Liver (tissue), 9 donors: ENCODE results near the gene GOLGA7B. TPM values are rescaled to one million over a fixed set of nuclear protein-coding genes. Genes with fewer than 3 reads are reported as not detected.

Source experiments
- DNase-seq: peaks from one replicate; pipeline ENCODE4 v3.0.0-alpha.2; 2017; ENCODE audit warnings: low spot score
- H3K27ac ChIP-seq, 2 donors: one replicate each; pipeline ENCODE4 v1.7.0; 2013; ENCODE audit warnings: inconsistent platforms in 2 of 2, low read length in 2 of 2, control low read depth in 1 of 2, low read depth in 1 of 2, mild to moderate bottlenecking in 1 of 2
- H3K27me3 ChIP-seq, 4 donors: one replicate each; pipeline versions ENCODE4 v1.6.1 to v1.7.0; 2013; ENCODE audit warnings: low read length in 3 of 4, inconsistent platforms in 1 of 4, mild to moderate bottlenecking in 1 of 4, moderate library complexity in 1 of 4; ENCODE audit not compliant: control insufficient read depth in 4 of 4, insufficient read depth in 4 of 4
- H3K36me3 ChIP-seq, 4 donors: one replicate each; pipeline versions ENCODE4 v1.6.1 to v1.7.0; 2013; ENCODE audit warnings: low read length in 3 of 4, mild to moderate bottlenecking in 3 of 4, low read depth in 1 of 4, moderate library complexity in 1 of 4; ENCODE audit not compliant: control insufficient read depth in 4 of 4, insufficient read depth in 3 of 4
- H3K4me1 ChIP-seq, 4 donors: one replicate each; pipeline versions ENCODE4 v1.6.1 to v1.7.0; 2013; ENCODE audit warnings: low read length in 3 of 4, mild to moderate bottlenecking in 3 of 4, moderate library complexity in 1 of 4; ENCODE audit not compliant: control insufficient read depth in 4 of 4, insufficient read depth in 4 of 4
- H3K4me3 ChIP-seq, 3 donors: one replicate each; pipeline versions ENCODE4 v1.6.1 to v1.7.0; 2013; ENCODE audit warnings: low read length in 3 of 3, control low read depth in 1 of 3, low read depth in 1 of 3, mild to moderate bottlenecking in 1 of 3
- H3K9ac ChIP-seq, 2 donors: one replicate each; pipeline ENCODE4 v1.7.0; 2013; ENCODE audit warnings: low read length in 2 of 2, mild to moderate bottlenecking in 2 of 2, moderate library complexity in 2 of 2, control low read depth in 1 of 2, low read depth in 1 of 2
- H3K9me3 ChIP-seq, 4 donors: one replicate each; pipeline versions ENCODE4 v1.6.1 to v1.7.0; 2013; ENCODE audit warnings: low read length in 3 of 4; ENCODE audit not compliant: control insufficient read depth in 4 of 4
- ATF3 ChIP-seq: IDR thresholded peaks from 2 replicates; pipeline ENCODE4 v1.6.1; 2016; ENCODE audit warnings: antibody characterized with exemption
- CTCF ChIP-seq: fragments of 150-350 bp; IDR thresholded peaks from 2 replicates; pipeline ENCODE4 v1.5.1; 2017; ENCODE audit warnings: improper control_type of control experiment, low read depth, low read length; ENCODE audit not compliant: missing input control
- FOXA1 ChIP-seq: IDR thresholded peaks from 2 replicates; pipeline ENCODE4 v1.6.1; 2016; ENCODE audit warnings: antibody characterized with exemption
- FOXA2 ChIP-seq: IDR thresholded peaks from 2 replicates; pipeline ENCODE4 v1.6.1; 2016; ENCODE audit warnings: antibody characterized with exemption
- GABPA ChIP-seq, 2 donors: IDR thresholded peaks in 1 of 2; conservative IDR thresholded peaks in 1 of 2; 2 replicates each; pipeline ENCODE4 v1.6.1; 2016; ENCODE audit warnings: antibody characterized with exemption in 2 of 2, mild to moderate bottlenecking in 1 of 2, moderate library complexity in 1 of 2
- HNF4A ChIP-seq, 2 donors: conservative IDR thresholded peaks; 2 replicates each; pipeline ENCODE4 v1.6.1; 2016; ENCODE audit warnings: antibody characterized with exemption in 2 of 2, mild to moderate bottlenecking in 2 of 2
- RAD21 ChIP-seq, 2 donors: IDR thresholded peaks; 2 replicates each; pipeline ENCODE4 v1.6.1; 2016; ENCODE audit warnings: antibody characterized with exemption in 2 of 2, mild to moderate bottlenecking in 2 of 2
- REST ChIP-seq: IDR thresholded peaks from 2 replicates; pipeline ENCODE4 v1.6.1; 2016; ENCODE audit warnings: antibody characterized with exemption, mild to moderate bottlenecking
- SP1 ChIP-seq: IDR thresholded peaks from 2 replicates; pipeline ENCODE4 v1.6.1; 2018; ENCODE audit warnings: antibody characterized with exemption, mild to moderate bottlenecking
- YY1 ChIP-seq: IDR thresholded peaks from 2 replicates; pipeline ENCODE4 v1.6.1; 2016; ENCODE audit warnings: antibody characterized with exemption, mild to moderate bottlenecking
- ZBTB33 ChIP-seq: IDR thresholded peaks from 2 replicates; pipeline ENCODE4 v1.6.1; 2016; ENCODE audit warnings: antibody characterized with exemption
- WGBS: extraction: QIAGEN DNeasy Blood & Tissue Kit; methylation state at CpG from one replicate; pipeline ENCODE4 v1.1.7; 2013; 5-methylcytosine and 5-hydroxymethylcytosine counted together
- polyA plus RNA-seq, 2 donors: library from polyadenylated mRNA; stranded (reverse) in 1 of 2; unstranded in 1 of 2; fragments of 200-250 nt in 1 of 2; fragments of >200 nt in 1 of 2; fragmentation: Nextera tagmentation in 1 of 2; extraction: Ambion mirVana in 1 of 2; gene quantifications; one replicate each; pipeline versions ENCODE4 v1.2.1 to v1.2.3, GENCODE V29; 2013 to 2015
- total RNA-seq, 2 donors: library from RNA; depleted of rRNA; stranded (reverse); fragments of >200 nt; gene quantifications; one replicate each; pipeline ENCODE4 v1.2.3, GENCODE V29; 2014
- donor health status: healthy.
- donor health status: healthy.
- donor health status: healthy.
- donor health status: healthy.
- donor health status: healthy.

Gene GOLGA7B
- total and polyA plus RNA-seq, 4 donors: 0.05 to 0.63 (median 0.40) TPM

GRCh38 chr10:97896756-97897358 lies 47.2 kb downstream of the GOLGA7B start:
- no peaks in the 10 kb centered on the region for H3K36me3 ChIP-seq
- no peak overlapping the region for H3K27ac ChIP-seq
- H3K27me3 ChIP-seq: peaks cover 0 to 3% (median 0%) of the 10 kb centered on the region in 4 donors
- H3K9me3 ChIP-seq: no peaks in the 10 kb centered on the region
- H3K4me3 ChIP-seq: no peak overlapping the region
- 85% methylated on average over 13 of the region's 13 CpGs for WGBS
- no peak overlapping the region for H3K9ac ChIP-seq
- DNase-seq: no peak
- TF ChIP-seq SP1 (no peak), ATF3 (no peak), FOXA2 (no peak), CTCF (no peak), YY1 (no peak), GABPA (IDR thresholded peaks at IDR 0.05 in 1 of 2, conservative IDR thresholded peaks at IDR 0.05 in 1 of 2) (no peak), ZBTB33 (no peak), REST (no peak), FOXA1 (no peak), HNF4A (conservative IDR thresholded peaks at IDR 0.05) (no peak)
- H3K4me1 ChIP-seq: no peaks in the 10 kb centered on the region

- WGBS: 29% methylated on average over 4 of the region's 4 CpGs
- Histone ChIP-seq H3K4me1 (no peaks in the 10 kb centered on the region), H3K27me3 (peaks cover 0 to 3% (median 0%) of the 10 kb centered on the region in 4 donors), H3K9me3 (no peaks in the 10 kb centered on the region), H3K36me3 (no peaks in the 10 kb centered on the region), H3K4me3 (no peak overlapping the region), H3K27ac (no peak overlapping the region), H3K9ac (no peak overlapping the region)
- no peak for DNase-seq
- TF ChIP-seq FOXA2 (no peak), GABPA (IDR thresholded peaks at IDR 0.05 in 1 of 2, conservative IDR thresholded peaks at IDR 0.05 in 1 of 2) (no peak), RAD21 (IDR thresholded peaks at IDR 0.05) (no peak), FOXA1 (no peak)
These were observed 48.8 kb downstream of the GOLGA7B start for GRCh38 chr10:97898429-97898828.
